NOMO-1 treated with DMSO at 0.1 percent for 48 hours (cell line): Measurements from ENCODE around the gene SLC22A16.
"Not testable (repeated sequence)": the region's sequence is repeated elsewhere in the genome, so short reads cannot be mapped to it uniquely, and the experiment has no call there.

ENCODE experiments used
- DNase-seq: peaks from one replicate; lab custom pipeline; 2025; ENCODE audit not compliant: unreplicated experiment; lab: John Stamatoyannopoulos, UW

The SLC22A16 gene

GRCh38 chr6:110476046-110476849, at the start of gene SLC22A16:
SLC22A16 (minus strand) TSS chr6:110476613; CDS start chr6:110476574, 39 bp downstream.
- peak; percentile 39 for DNase-seq

- DNase-seq, result no peak
These were observed 48.6 kb upstream of the SLC22A16 start for GRCh38 chr6:110525001-110525400.

- no peak for DNase-seq
These were observed 47.9 kb upstream of the SLC22A16 start for GRCh38 chr6:110524305-110524704.

GRCh38 chr6:110523451-110524021, 47.1 kb upstream of the SLC22A16 start:
- no peak for DNase-seq

GRCh38 chr6:110522427-110522826, 46.0 kb upstream of the SLC22A16 start:
- no peak for DNase-seq

GRCh38 chr6:110520992-110521543, 44.7 kb upstream of the SLC22A16 start:
- no peak for DNase-seq

- DNase-seq, result no peak
These were observed 44.0 kb upstream of the SLC22A16 start for GRCh38 chr6:110520209-110520965.

- DNase-seq, result no peak
These were observed 41.3 kb upstream of the SLC22A16 start for GRCh38 chr6:110517601-110518281.

- no peak for DNase-seq
These were observed 40.6 kb upstream of the SLC22A16 start for GRCh38 chr6:110517034-110517433.

GRCh38 chr6:110514818-110515217, 38.4 kb upstream of the SLC22A16 start:
- DNase-seq, result peak; percentile 81

GRCh38 chr6:110512991-110513390, 36.6 kb upstream of the SLC22A16 start:
- DNase-seq, result peak; percentile 54

GRCh38 chr6:110512549-110512948, 36.1 kb upstream of the SLC22A16 start:
- not testable (repeated sequence) for DNase-seq

GRCh38 chr6:110511401-110511800, 35.0 kb upstream of the SLC22A16 start:
- no peak for DNase-seq

- peak; percentile 8 for DNase-seq
These were observed 33.3 kb upstream of the SLC22A16 start for GRCh38 chr6:110509617-110510241.

- not testable (repeated sequence) for DNase-seq
These were observed 28.5 kb upstream of the SLC22A16 start for GRCh38 chr6:110504891-110505290.

- no peak for DNase-seq
These were observed 19.5 kb upstream of the SLC22A16 start for GRCh38 chr6:110495949-110496348.

GRCh38 chr6:110493253-110493800, 16.9 kb upstream of the SLC22A16 start:
- no peak for DNase-seq

GRCh38 chr6:110492584-110492983, 16.2 kb upstream of the SLC22A16 start:
- DNase-seq, result no peak

- DNase-seq, result no peak
These were observed 15.4 kb upstream of the SLC22A16 start for GRCh38 chr6:110491644-110492317.

- no peak for DNase-seq
These were observed 14.9 kb upstream of the SLC22A16 start for GRCh38 chr6:110491299-110491643.
